MM.1S (cell line): Measurements from ENCODE around the gene DNMT3A.

Source experiments
- DNase-seq: peaks from one replicate; pipeline ENCODE4 v3.0.0-alpha.2; 2015
- H2AFZ ChIP-seq: fragments of 300-600 bp; sonication (generic); 2 replicates; pipeline ENCODE4 v1.6.0; 2016; ENCODE audit warnings: antibody characterized with exemption, low read length
- H3F3A ChIP-seq: fragments of 300-600 bp; sonication (generic); 2 replicates; pipeline ENCODE4 v1.6.1; 2016; ENCODE audit warnings: mild to moderate bottlenecking, antibody characterized with exemption, low read length, moderate library complexity, mixed read lengths; ENCODE audit not compliant: insufficient read depth
- H3K27ac ChIP-seq: fragments of 300-600 bp; sonication (generic); 2 replicates; pipeline ENCODE4 v1.5.1; 2016; ENCODE audit warnings: mild to moderate bottlenecking, low read length
- H3K27me3 ChIP-seq: fragments of 300-600 bp; sonication (generic); replicated peaks from 2 replicates; pipeline ENCODE4 v1.6.0; 2016; ENCODE audit warnings: low read length; ENCODE audit not compliant: insufficient read depth
- H3K36me3 ChIP-seq: fragments of 300-600 bp; sonication (generic); replicated peaks from 2 replicates; pipeline ENCODE4 v1.6.1; 2016; ENCODE audit warnings: mild to moderate bottlenecking, low read length, mixed read lengths; ENCODE audit not compliant: insufficient read depth
- H3K4me1 ChIP-seq: fragments of 300-600 bp; sonication (generic); 2 replicates; pipeline ENCODE4 v1.6.1; 2016; ENCODE audit warnings: low read length, mixed read lengths
- H3K4me2 ChIP-seq: fragments of 300-600 bp; sonication (generic); 2 replicates; pipeline ENCODE4 v1.6.0; 2016; ENCODE audit warnings: low read depth, low read length
- H3K4me3 ChIP-seq: fragments of 300-600 bp; sonication (generic); 2 replicates; pipeline ENCODE4 v1.5.1; 2016; ENCODE audit warnings: low read length, mixed read lengths
- H3K79me2 ChIP-seq: fragments of 300-600 bp; sonication (generic); 2 replicates; pipeline ENCODE4 v1.6.1; 2016; ENCODE audit warnings: mixed run types, low read length, mixed read lengths
- H3K9ac ChIP-seq: fragments of 300-600 bp; sonication (generic); 2 replicates; pipeline ENCODE4 v1.6.1; 2016; ENCODE audit warnings: low read length, mixed read lengths
- H3K9me2 ChIP-seq: fragments of 300-600 bp; sonication (generic); replicated peaks from 2 replicates; pipeline ENCODE4 v1.6.1; 2016; ENCODE audit warnings: mild to moderate bottlenecking, low read length, mixed read lengths; ENCODE audit not compliant: insufficient read depth
- H3K9me3 ChIP-seq: fragments of 300-600 bp; sonication (generic); replicated peaks from 2 replicates; pipeline ENCODE4 v1.6.1; 2016; ENCODE audit warnings: mild to moderate bottlenecking, low read length, mixed read lengths; ENCODE audit not compliant: insufficient read depth
- H4K20me1 ChIP-seq: fragments of 300-600 bp; sonication (generic); 2 replicates; pipeline ENCODE4 v1.6.1; 2016; ENCODE audit warnings: mild to moderate bottlenecking, low read length, moderate library complexity, mixed read lengths; ENCODE audit not compliant: insufficient read depth
- CTCF ChIP-seq: fragments of 300-600 bp; sonication (generic); IDR thresholded peaks from 2 replicates; pipeline ENCODE4 v1.5.1; 2016; ENCODE audit warnings: antibody characterized with exemption, low read length, mixed read lengths
- EZH2 ChIP-seq: fragments of 300-600 bp; sonication (generic); optimal IDR thresholded peaks from 2 replicates; pipeline ENCODE3; 2017; ENCODE audit warnings: low read depth, mild to moderate bottlenecking, antibody characterized with exemption, low read length, mixed read lengths
- EZH2phosphoT487 ChIP-seq: fragments of 300-600 bp; sonication (generic); IDR thresholded peaks from 2 replicates; pipeline ENCODE4 v1.6.1; 2018; ENCODE audit warnings: antibody characterized with exemption, low read length

The DNMT3A gene

GRCh38 chr2:25324905-25325592 is 16.7 kb downstream of the DNMT3A start:
- Histone ChIP-seq H4K20me1 (no peaks in the 10 kb centered on the region), H3F3A (no peaks in the 10 kb centered on the region), H3K4me1 (peaks cover 4% of the 10 kb centered on the region), H3K79me2 (0 out of 2 replicates have a peak, but pooled peaks cover 2% of the 10 kb centered on the region), H3K4me3 (no peak overlapping the region), H3K27ac (no peak overlapping the region), H3K9me2 (no peaks in the 10 kb centered on the region), H3K4me2 (no peak overlapping the region), H3K27me3 (no peaks in the 10 kb centered on the region), H2AFZ (no peak overlapping the region), H3K9me3 (no peaks in the 10 kb centered on the region), H3K36me3 (no peaks in the 10 kb centered on the region), H3K9ac (no peak overlapping the region)
- TF ChIP-seq CTCF (no peak), EZH2 (no peak), EZH2phosphoT487 (no peak)
- no peak for DNase-seq

- Histone ChIP-seq H3K27ac (no peak overlapping the region), H3F3A (no peaks in the 10 kb centered on the region), H3K27me3 (no peaks in the 10 kb centered on the region), H3K4me1 (peaks cover 5% of the 10 kb centered on the region), H4K20me1 (no peaks in the 10 kb centered on the region), H3K4me2 (no peak overlapping the region), H3K4me3 (no peak overlapping the region), H3K36me3 (no peaks in the 10 kb centered on the region), H3K79me2 (no peaks in the 10 kb centered on the region), H3K9me2 (no peaks in the 10 kb centered on the region), H2AFZ (no peak overlapping the region), H3K9me3 (no peaks in the 10 kb centered on the region), H3K9ac (no peak overlapping the region)
- no peak for DNase-seq
- no peak for TF ChIP-seq CTCF
- TF ChIP-seq EZH2phosphoT487, result no peak
- no peak for TF ChIP-seq EZH2
These were observed 17.5 kb downstream of the DNMT3A start for GRCh38 chr2:25324251-25324650.

GRCh38 chr2:25323610-25324189 is 18.0 kb downstream of the DNMT3A start:
- no peak overlapping the region for H3K4me2 ChIP-seq
- no peaks in the 10 kb centered on the region for H3K27me3 ChIP-seq
- no peaks in the 10 kb centered on the region for H3K9me2 ChIP-seq
- no peak overlapping the region for H2AFZ ChIP-seq
- no peak overlapping the region for H3K27ac ChIP-seq
- H3K4me3 ChIP-seq, result no peak overlapping the region
- DNase-seq, result no peak
- peaks cover 5% of the 10 kb centered on the region for H3K4me1 ChIP-seq
- H3K36me3 ChIP-seq, result no peaks in the 10 kb centered on the region
- TF ChIP-seq CTCF (no peak), EZH2phosphoT487 (no peak), EZH2 (no peak)
- no peak overlapping the region for H3K9ac ChIP-seq
- no peaks in the 10 kb centered on the region for H3K79me2 ChIP-seq
- no peaks in the 10 kb centered on the region for H3K9me3 ChIP-seq
- no peaks in the 10 kb centered on the region for H4K20me1 ChIP-seq
- H3F3A ChIP-seq, result no peaks in the 10 kb centered on the region
